Stimulated activated naive B cell treated with anti-CD40 and anti-IgM and Interleukin-4, amounts not matched to agents 10 μg/mL and 1 μg/mL and 100 μg/mL, for 72 hours (primary cell): ENCODE results near the gene POLN.

Source experiments
- ATAC-seq, 2 donors: fragments of 150-1000 bp; cut with Tn5 transposase; replicated peaks; 2 replicates each; pipeline ENCODE4 v1.10.0; 2021; ENCODE audit warnings: moderate library complexity in 1 of 2
- DNase-seq: peaks from one replicate; pipeline ENCODE4 v3.0.0; 2021
- H3K27ac Mint-ChIP-seq: one replicate; pipeline ENCODE4 v1.8.0; 2022; ENCODE audit warnings: mild to moderate bottlenecking, mixed read lengths
- H3K27me3 Mint-ChIP-seq, 2 donors: one replicate each; pipeline ENCODE4 v1.8.0; 2022; ENCODE audit warnings: mixed read lengths in 2 of 2
- H3K36me3 Mint-ChIP-seq, 2 donors: one replicate each; pipeline ENCODE4 v1.8.0; 2022; ENCODE audit warnings: mixed read lengths in 2 of 2, mild to moderate bottlenecking in 1 of 2
- H3K4me1 Mint-ChIP-seq, 2 donors: one replicate each; pipeline ENCODE4 v1.8.0; 2022; ENCODE audit warnings: mixed read lengths in 2 of 2, mild to moderate bottlenecking in 1 of 2
- H3K4me3 Mint-ChIP-seq, 2 donors: one replicate each; pipeline ENCODE4 v1.8.0; 2022; ENCODE audit warnings: mild to moderate bottlenecking in 2 of 2, mixed read lengths in 2 of 2, moderate library complexity in 1 of 2
- H3K9me3 Mint-ChIP-seq, 2 donors: one replicate each; pipeline ENCODE4 v1.8.0; 2022; ENCODE audit warnings: mixed read lengths in 2 of 2, mild to moderate bottlenecking in 1 of 2

POLN gene

DNA sequence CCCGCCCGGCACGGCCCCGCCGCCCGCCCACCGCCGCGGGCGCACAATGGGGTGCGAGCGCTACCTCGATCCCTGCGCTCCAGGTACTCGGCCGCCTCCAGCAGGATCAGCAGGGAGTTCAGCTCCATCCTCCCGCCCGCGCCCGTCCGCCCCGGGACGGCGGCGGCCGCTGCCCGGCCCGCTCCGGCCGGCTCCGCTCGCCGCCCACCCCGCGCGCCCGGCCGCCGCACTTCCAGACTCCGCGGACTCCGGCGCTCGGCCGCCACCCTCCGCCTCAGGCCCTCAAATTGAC lies 19.9 kb upstream of the POLN start, which contains the start of gene MXD4:
Gene MXD4 (minus strand): TSS at position 257 of the 292 bp plus-strand sequence. CDS start 129 bp downstream, at position 128.
- peaks cover 11 to 24% of the 10 kb centered on the region in 2 donors for H3K4me1 Mint-ChIP-seq
- H3K27me3 Mint-ChIP-seq: no peaks in the 10 kb centered on the region
- no peaks in the 10 kb centered on the region for H3K9me3 Mint-ChIP-seq
- ATAC-seq: peak; percentile 0
- H3K27ac Mint-ChIP-seq: peak within 1 kb of the TSS; percentile 90
- DNase-seq: no peak
- peak within 1 kb of the TSS; percentile 86 to 87 for H3K4me3 Mint-ChIP-seq
- H3K36me3 Mint-ChIP-seq: no peaks in the 10 kb centered on the region

DNA sequence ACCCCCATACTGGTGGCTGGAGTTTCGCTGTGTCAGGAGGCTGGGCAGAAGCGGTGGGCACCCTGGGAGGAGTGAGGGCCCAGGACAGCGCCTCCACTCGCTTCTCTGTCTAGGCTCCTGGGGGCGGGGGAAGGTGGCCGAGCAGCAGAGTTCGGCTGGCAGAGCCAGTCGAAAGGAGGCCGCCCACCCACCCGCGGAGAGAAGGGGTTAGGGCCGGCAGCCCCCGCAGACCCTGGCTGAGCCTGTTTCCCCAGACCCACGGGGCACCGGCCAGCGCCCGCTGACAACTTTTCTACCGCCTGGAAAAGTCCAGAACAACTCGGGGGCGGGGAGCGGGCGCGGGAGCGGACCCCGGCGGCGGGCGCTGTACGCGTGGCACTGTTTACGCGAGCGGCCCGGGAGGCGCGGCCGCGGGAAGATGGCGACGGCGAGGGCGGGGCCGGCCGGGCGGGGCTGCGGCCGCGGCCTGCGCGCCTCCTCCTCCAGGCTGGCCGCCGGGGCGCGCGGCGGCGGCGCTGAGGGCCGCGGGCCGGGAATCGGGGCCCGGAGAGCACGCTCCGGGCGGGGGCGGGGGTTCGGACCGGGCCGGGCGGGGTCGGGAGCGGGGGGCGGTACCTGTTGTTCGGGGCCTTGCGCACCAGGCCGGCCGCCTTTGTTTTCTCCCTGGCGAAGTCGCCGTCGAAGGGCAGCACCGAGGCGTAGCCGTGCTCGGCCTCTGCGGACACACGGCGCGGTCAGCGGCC lies 19.4 kb upstream of the POLN start:
- Mint-ChIP-seq H3K4me1 (peaks cover 13 to 28% of the 10 kb centered on the region in 2 donors), H3K36me3 (no peaks in the 10 kb centered on the region), H3K4me3 (peak overlapping the region; percentile 77 to 87), H3K27me3 (no peaks in the 10 kb centered on the region), H3K27ac (peak overlapping the region; percentile 47), H3K9me3 (no peaks in the 10 kb centered on the region)
- DNase-seq (peak; percentile 29), ATAC-seq (peak; percentile 24 to 33)

- Mint-ChIP-seq H3K27me3 (no peaks in the 10 kb centered on the region), H3K27ac (peak overlapping the region; percentile 47), H3K4me3 (peak overlapping the region; percentile 77 to 87), H3K4me1 (peaks cover 13 to 28% of the 10 kb centered on the region in 2 donors), H3K36me3 (no peaks in the 10 kb centered on the region), H3K9me3 (no peaks in the 10 kb centered on the region)
- ATAC-seq (no peak), DNase-seq (no peak)
Measured at GRCh38 chr4:2260344-2261109, 18.6 kb upstream of the POLN start.

DNA sequence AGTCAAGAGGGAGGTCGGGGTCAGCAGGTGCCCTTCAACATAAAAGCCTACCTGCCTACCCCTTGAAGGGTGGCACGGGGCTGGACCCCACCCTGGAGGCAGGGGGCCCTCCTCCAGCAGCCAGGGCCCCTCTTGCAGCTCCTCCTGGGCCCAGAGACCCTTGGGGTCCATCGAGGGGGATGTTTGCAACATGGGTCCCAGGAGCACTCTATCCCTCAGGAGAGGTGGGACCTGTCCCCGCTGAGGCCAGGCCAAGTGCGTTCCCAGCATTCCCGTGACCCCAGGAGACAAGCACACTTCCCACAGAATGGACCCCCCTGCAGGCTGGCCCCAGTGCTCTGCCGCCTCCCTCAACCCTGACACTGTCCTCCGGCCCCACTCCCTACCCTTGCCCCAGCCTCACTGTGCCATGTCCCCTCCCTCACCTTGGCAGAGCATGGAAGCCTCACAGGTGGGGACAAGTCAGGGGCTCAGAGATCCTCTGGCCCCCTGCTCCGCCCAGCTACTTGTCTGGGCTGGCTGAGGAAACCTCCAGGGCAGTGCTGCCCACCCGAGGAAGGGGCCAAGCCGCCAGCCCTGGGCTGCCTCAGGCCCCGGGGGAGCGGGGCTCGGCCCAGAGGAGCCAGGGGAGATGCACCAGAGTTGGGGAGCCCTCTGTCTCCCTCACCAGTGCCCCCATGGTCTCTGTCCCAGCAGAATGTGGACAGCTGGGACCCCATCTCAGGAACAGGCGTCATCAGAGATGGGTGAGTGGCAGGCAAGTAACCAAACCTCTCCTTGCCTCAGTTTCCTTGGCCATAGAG lies 17.8 kb upstream of the POLN start:
- H3K4me3 Mint-ChIP-seq: peak overlapping the region in 1 of 2 donors; percentile 29
- peaks cover 13 to 31% of the 10 kb centered on the region in 2 donors for H3K4me1 Mint-ChIP-seq
- H3K27ac Mint-ChIP-seq: no peak overlapping the region

DNA sequence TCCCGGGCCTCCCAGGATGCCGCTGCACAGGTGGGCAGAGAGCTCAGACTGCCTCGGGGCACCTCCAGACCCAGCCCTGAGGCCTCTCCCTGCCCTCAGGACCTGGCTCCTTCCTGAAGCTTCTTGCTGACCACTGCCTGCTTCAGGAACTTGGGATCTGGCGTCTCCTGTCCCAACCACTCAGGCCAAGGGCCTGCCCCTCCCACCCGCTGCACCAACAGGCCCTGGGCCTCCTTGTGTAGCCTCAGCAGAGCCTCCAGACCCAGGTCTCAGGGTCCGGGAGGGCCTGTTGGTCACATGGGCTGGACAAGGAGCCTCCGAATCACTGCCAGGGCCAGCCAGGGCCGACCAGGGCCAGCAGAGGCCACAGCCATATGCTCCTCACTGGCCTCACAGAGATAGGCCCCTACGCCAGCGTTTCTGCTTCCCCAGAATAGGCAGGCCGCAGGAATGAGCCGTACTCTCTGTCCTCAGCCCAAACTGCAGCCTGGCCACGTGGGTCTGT lies 17.2 kb upstream of the POLN start:
- DNase-seq (no peak), ATAC-seq (no peak)
- Mint-ChIP-seq H3K27me3 (no peaks in the 10 kb centered on the region), H3K36me3 (peaks cover 5 to 6% of the 10 kb centered on the region in 2 donors), H3K9me3 (no peaks in the 10 kb centered on the region), H3K27ac (no peak overlapping the region), H3K4me1 (peaks cover 11 to 33% of the 10 kb centered on the region in 2 donors), H3K4me3 (no peak overlapping the region)

More for the DNA sequence above, 17.8 kb upstream of the POLN start:
- Mint-ChIP-seq H3K9me3 (no peaks in the 10 kb centered on the region), H3K36me3 (peaks cover 2 to 3% of the 10 kb centered on the region in 2 donors), H3K27me3 (no peaks in the 10 kb centered on the region)
- no peak for ATAC-seq
- no peak for DNase-seq

- Mint-ChIP-seq H3K27ac (peak overlapping the region; percentile 81), H3K4me1 (peaks cover 11 to 31% of the 10 kb centered on the region in 2 donors), H3K9me3 (no peaks in the 10 kb centered on the region), H3K27me3 (no peaks in the 10 kb centered on the region), H3K36me3 (peaks cover 5 to 6% of the 10 kb centered on the region in 2 donors), H3K4me3 (no peak overlapping the region)
- no peak for ATAC-seq
- no peak for DNase-seq
Measured at GRCh38 chr4:2258091-2259035, 16.4 kb upstream of the POLN start.

DNA sequence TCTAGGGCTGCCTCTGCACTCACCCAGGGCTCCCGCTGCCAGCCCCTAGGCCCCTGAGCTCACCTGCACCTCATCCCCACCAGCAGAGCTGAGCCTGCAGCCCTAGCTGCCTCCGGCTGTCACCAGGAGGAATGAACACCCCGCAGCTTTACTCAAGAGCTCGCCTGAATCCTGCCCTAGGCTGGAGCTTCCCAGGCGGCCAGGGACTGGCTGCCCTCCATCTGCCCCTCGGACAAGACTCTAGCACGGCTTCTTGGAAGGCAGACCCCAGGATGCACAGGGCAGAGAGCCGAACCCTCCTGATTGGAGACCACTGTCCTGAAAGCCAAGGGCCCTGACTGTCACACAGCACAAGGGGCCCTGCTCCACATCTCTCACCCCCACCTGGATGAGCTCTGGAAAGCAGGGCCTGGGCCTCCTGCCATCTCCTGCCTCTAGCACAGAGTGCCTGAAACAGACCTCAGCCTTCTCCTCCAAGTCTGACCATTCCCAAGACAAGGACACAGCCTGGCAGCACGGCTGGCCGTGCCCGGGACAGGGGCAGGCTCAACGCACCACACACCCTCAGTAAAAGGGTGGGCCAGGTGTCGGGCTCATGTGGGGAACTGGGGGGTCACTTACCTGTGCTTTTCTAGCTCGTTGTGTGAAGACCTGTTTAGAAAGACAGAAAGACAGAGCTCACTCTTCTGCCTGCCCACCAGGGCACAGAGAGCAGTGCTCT lies 15.6 kb upstream of the POLN start:
- Mint-ChIP-seq H3K9me3 (no peaks in the 10 kb centered on the region), H3K27me3 (no peaks in the 10 kb centered on the region), H3K4me3 (no peak overlapping the region), H3K27ac (peak overlapping the region; percentile 81), H3K36me3 (peaks cover 5 to 10% of the 10 kb centered on the region in 2 donors), H3K4me1 (peaks cover 11 to 24% of the 10 kb centered on the region in 2 donors)
- DNase-seq: peak; percentile 0
- ATAC-seq: no peak

GRCh38 chr4:2256781-2257191 lies 14.9 kb upstream of the POLN start:
- DNase-seq (peak; percentile 0), ATAC-seq (no peak)
- H3K27ac Mint-ChIP-seq: peak overlapping the region; percentile 10
- no peaks in the 10 kb centered on the region for H3K9me3 Mint-ChIP-seq
- H3K36me3 Mint-ChIP-seq: peaks cover 5 to 10% of the 10 kb centered on the region in 2 donors
- H3K4me1 Mint-ChIP-seq: peaks cover 11 to 24% of the 10 kb centered on the region in 2 donors
- no peaks in the 10 kb centered on the region for H3K27me3 Mint-ChIP-seq
- H3K4me3 Mint-ChIP-seq: no peak overlapping the region

GRCh38 chr4:2256156-2256731 lies 14.3 kb upstream of the POLN start:
- no peak overlapping the region for H3K4me3 Mint-ChIP-seq
- H3K27ac Mint-ChIP-seq: no peak overlapping the region
- H3K36me3 Mint-ChIP-seq: peaks cover 5 to 10% of the 10 kb centered on the region in 2 donors
- peaks cover 11 to 24% of the 10 kb centered on the region in 2 donors for H3K4me1 Mint-ChIP-seq
- no peaks in the 10 kb centered on the region for H3K9me3 Mint-ChIP-seq
- DNase-seq (peak; percentile 0), ATAC-seq (no peak)
- H3K27me3 Mint-ChIP-seq: no peaks in the 10 kb centered on the region

GRCh38 chr4:2255501-2256155 lies 13.7 kb upstream of the POLN start:
- Mint-ChIP-seq H3K4me3 (no peak overlapping the region), H3K27me3 (no peaks in the 10 kb centered on the region), H3K4me1 (peaks cover 11 to 24% of the 10 kb centered on the region in 2 donors), H3K36me3 (peaks cover 5 to 10% of the 10 kb centered on the region in 2 donors), H3K27ac (no peak overlapping the region), H3K9me3 (no peaks in the 10 kb centered on the region)
- DNase-seq (no peak), ATAC-seq (no peak)

DNA sequence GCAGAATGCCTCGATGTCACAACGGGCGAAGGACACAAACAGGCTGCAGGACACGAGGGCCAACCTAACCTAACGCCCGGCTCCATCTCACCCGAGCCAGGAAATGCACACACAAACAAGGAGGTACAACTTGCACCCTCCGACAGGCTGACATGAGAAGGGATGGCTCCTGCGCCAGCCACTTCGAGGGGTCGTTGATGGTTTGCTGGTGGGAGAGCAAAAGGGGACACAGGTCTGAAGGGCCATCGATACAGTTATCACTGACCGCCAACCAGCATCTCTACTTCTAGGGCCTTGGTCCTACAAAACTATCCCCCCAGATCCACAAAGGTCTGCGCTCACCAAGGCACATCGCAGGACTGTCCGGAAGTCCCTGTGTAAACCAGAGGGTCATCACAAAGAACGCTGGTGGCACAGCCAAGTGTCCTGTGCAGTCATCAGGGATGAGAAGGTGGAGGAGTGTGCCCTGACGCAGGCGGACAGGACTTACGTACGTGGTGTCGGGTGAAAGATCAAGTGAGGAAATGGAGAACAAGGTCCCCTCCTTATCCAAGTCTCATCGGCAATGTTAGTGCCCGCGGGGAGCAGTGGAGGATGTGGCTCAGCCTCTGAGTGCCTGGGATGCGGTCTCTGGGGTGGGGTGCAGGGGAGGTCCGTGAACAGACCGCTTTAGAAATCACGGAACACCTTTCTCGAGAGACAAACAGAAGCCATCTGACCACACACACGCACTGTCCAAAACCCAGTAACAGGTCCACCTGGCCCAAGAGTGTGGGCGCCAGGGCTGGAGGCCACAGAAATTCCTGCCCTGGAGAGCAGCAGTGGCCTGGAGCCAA lies 13.0 kb upstream of the POLN start:
- peak overlapping the region; percentile 62 for H3K27ac Mint-ChIP-seq
- no peaks in the 10 kb centered on the region for H3K27me3 Mint-ChIP-seq
- H3K9me3 Mint-ChIP-seq: no peaks in the 10 kb centered on the region
- no peak overlapping the region for H3K4me3 Mint-ChIP-seq
- ATAC-seq: no peak
- DNase-seq: no peak
- H3K4me1 Mint-ChIP-seq: peaks cover 11 to 24% of the 10 kb centered on the region in 2 donors
- H3K36me3 Mint-ChIP-seq: peaks cover 9 to 10% of the 10 kb centered on the region in 2 donors
